GM12865 (cell line): ENCODE data around the gene ANKRD13D.

Source experiments
- DNase-seq: peaks from one replicate; pipeline ENCODE4 v3.0.0; 2010; ENCODE audit warnings: low read depth
- H3K4me3 ChIP-seq: 2 replicates; pipeline ENCODE4 v1.5.1; 2011; ENCODE audit warnings: mild to moderate bottlenecking, low read depth, low read length, control low read depth
- CTCF ChIP-seq: IDR thresholded peaks from 2 replicates; pipeline ENCODE4 v1.5.1; 2011; ENCODE audit warnings: low read length, control low read depth, low read depth, inconsistent platforms; ENCODE audit not compliant: insufficient read depth; ENCODE audit errors: missing control alignments

Gene ANKRD13D

GRCh38 chr11:67278939-67279588, 10.0 kb upstream of the ANKRD13D start:
- no peak for TF ChIP-seq CTCF
- no peak for DNase-seq
- no peak overlapping the region for H3K4me3 ChIP-seq

- no peak overlapping the region for H3K4me3 ChIP-seq
- no peak for TF ChIP-seq CTCF
- no peak for DNase-seq
Observed at GRCh38 chr11:67279589-67280340, 9.3 kb upstream of the ANKRD13D start.

GRCh38 chr11:67280341-67280787, 8.7 kb upstream of the ANKRD13D start:
- TF ChIP-seq CTCF, result no peak
- no peak overlapping the region for H3K4me3 ChIP-seq
- DNase-seq, result no peak

GRCh38 chr11:67280788-67281551, 8.1 kb upstream of the ANKRD13D start:
- no peak for TF ChIP-seq CTCF
- no peak overlapping the region for H3K4me3 ChIP-seq
- DNase-seq, result no peak

GRCh38 chr11:67281552-67282150, 7.5 kb upstream of the ANKRD13D start:
- H3K4me3 ChIP-seq, result no peak overlapping the region
- no peak for TF ChIP-seq CTCF
- DNase-seq, result no peak

- no peak for TF ChIP-seq CTCF
- no peak overlapping the region for H3K4me3 ChIP-seq
- no peak for DNase-seq
Observed at GRCh38 chr11:67282155-67282875, 6.8 kb upstream of the ANKRD13D start.
